WTC11 (cell line): Measurements from ENCODE around the gene GPR132.

Experiments used
- ATF2 ChIP-seq: sonication (generic); formaldehyde crosslinking; IDR thresholded peaks from 2 replicates; pipeline ENCODE4 v1.8.1; 2022; ENCODE audit warnings: low read depth, missing genetic modification reagents, borderline replicate concordance
- CREB1 ChIP-seq: sonication (generic); formaldehyde crosslinking; IDR thresholded peaks from 2 replicates; pipeline ENCODE4 v1.8.0; 2023; ENCODE audit warnings: mild to moderate bottlenecking, missing genetic modification reagents
- CTCF ChIP-seq: fragments of 200-600 bp; IDR thresholded peaks from 2 replicates; pipeline ENCODE4 v1.8.0; 2022; ENCODE audit warnings: antibody characterized with exemption
- E2F4 ChIP-seq: sonication (generic); formaldehyde crosslinking; IDR thresholded peaks from 2 replicates; pipeline ENCODE4 v1.8.1; 2022; ENCODE audit warnings: low read depth, mild to moderate bottlenecking, moderate library complexity, missing genetic modification reagents, borderline replicate concordance
- GABPB1 ChIP-seq: sonication (generic); formaldehyde crosslinking; IDR thresholded peaks from 2 replicates; pipeline ENCODE4 v1.8.1; 2023; ENCODE audit warnings: mild to moderate bottlenecking, missing genetic modification reagents
- GRHL2 ChIP-seq: fragments of 250-450 bp; sonication (Bioruptor Pico); IDR thresholded peaks from 2 replicates; pipeline ENCODE4 v1.8.0; 2022; ENCODE audit warnings: mild to moderate bottlenecking, moderate library complexity; ENCODE audit not compliant: insufficient replicate concordance, severe bottlenecking
- JUN ChIP-seq: sonication (generic); formaldehyde crosslinking; IDR thresholded peaks from 2 replicates; pipeline ENCODE4 v1.8.0; 2023; ENCODE audit warnings: mild to moderate bottlenecking, missing genetic modification reagents
- MAX ChIP-seq: sonication (generic); formaldehyde crosslinking; IDR thresholded peaks from 2 replicates; pipeline ENCODE4 v1.8.0; 2022; ENCODE audit warnings: mild to moderate bottlenecking, missing genetic modification reagents
- MYBL2 ChIP-seq: sonication (generic); formaldehyde crosslinking; IDR thresholded peaks from 2 replicates; pipeline ENCODE4 v1.8.1; 2023; ENCODE audit warnings: mild to moderate bottlenecking, moderate library complexity, missing genetic modification reagents
- STAT6 ChIP-seq: sonication (generic); formaldehyde crosslinking; conservative IDR thresholded peaks from 2 replicates; pipeline ENCODE4 v1.8.1; 2023; ENCODE audit warnings: mild to moderate bottlenecking, low read depth, missing genetic modification reagents, moderate library complexity
- ZBTB43 ChIP-seq: sonication (generic); formaldehyde crosslinking; IDR thresholded peaks from 2 replicates; pipeline ENCODE4 v1.8.1; 2023; ENCODE audit warnings: mild to moderate bottlenecking, missing genetic modification reagents
- ZNF219 ChIP-seq: sonication (generic); formaldehyde crosslinking; IDR thresholded peaks from 2 replicates; pipeline ENCODE4 v1.8.0; 2023; ENCODE audit warnings: missing genetic modification reagents, mild to moderate bottlenecking, borderline replicate concordance
- ZNF263 ChIP-seq: sonication (generic); formaldehyde crosslinking; IDR thresholded peaks from 2 replicates; pipeline ENCODE4 v1.8.1; 2022; ENCODE audit warnings: low read depth, mild to moderate bottlenecking, moderate library complexity, missing genetic modification reagents

- TF ChIP-seq MAX (CRISPR knock-in tag) (no peak), GRHL2 (CRISPR knock-in tag) (no peak), CTCF (no peak), MYBL2 (no peak), ZNF219 (CRISPR knock-in tag) (no peak), E2F4 (CRISPR knock-in tag) (no peak), JUN (CRISPR knock-in tag) (no peak), ZNF263 (no peak), GABPB1 (CRISPR knock-in tag) (no peak), ATF2 (CRISPR knock-in tag) (no peak), STAT6 (no peak), ZBTB43 (CRISPR knock-in tag) (no peak), CREB1 (CRISPR knock-in tag) (no peak)
Observed at GRCh38 chr14:105051182-105052109, 13.8 kb downstream of the GPR132 start.
